A673 (cell line): ENCODE data around the gene SEMA5B. TPM values are rescaled to one million over a fixed set of nuclear protein-coding genes. Genes with fewer than 3 reads are reported as not detected.

Source experiments
- BruUV-seq: library from RNA; stranded (reverse); fragments of 400-500 nt; replicated peaks from 2 replicates; lab custom pipeline; 2021; lab: Mats Ljungman, UMichigan
- CTCF ChIA-PET: fragments of 300-600 bp; sonication (Branson Sonifier 250); formaldehyde crosslinking; loops from one replicate; lab custom pipeline; 2022; ENCODE audit warnings: antibody characterized with exemption; lab: Charles Lee
- POLR2A ChIA-PET: fragments of 300-600 bp; sonication (Branson Sonifier 250); formaldehyde crosslinking; loops from one replicate; lab custom pipeline; 2022; ENCODE audit warnings: antibody characterized with exemption; ENCODE audit not compliant: low non-redundant PET; lab: Charles Lee
- DNase-seq: peaks from one replicate; pipeline ENCODE4 v3.0.0-alpha.2; 2015; ENCODE audit warnings: low spot score
- H3K27ac ChIP-seq: fragments of 200-600 bp; sonication (generic); 2 replicates; pipeline ENCODE4 v1.5.1; 2016; ENCODE audit warnings: mixed run types, low read depth, mild to moderate bottlenecking, mixed read lengths, antibody characterized with exemption, low read length; ENCODE audit not compliant: poor library complexity, severe bottlenecking
- H3K27me3 ChIP-seq: fragments of 200-600 bp; sonication (generic); replicated peaks from 2 replicates; pipeline ENCODE4 v1.6.1; 2017; ENCODE audit warnings: mixed run types, low read depth, mild to moderate bottlenecking, mixed read lengths, antibody characterized with exemption, low read length; ENCODE audit not compliant: insufficient read depth, poor library complexity
- H3K36me3 ChIP-seq: fragments of 200-600 bp; sonication (generic); 2 replicates; pipeline ENCODE4 v1.6.1; 2016; ENCODE audit warnings: mixed run types, mild to moderate bottlenecking, mixed read lengths, antibody characterized with exemption, low read length; ENCODE audit not compliant: insufficient read depth, poor library complexity, severe bottlenecking
- H3K4me1 ChIP-seq: fragments of 200-600 bp; sonication (generic); 2 replicates; pipeline ENCODE4 v1.6.1; 2017; ENCODE audit warnings: mixed run types, mild to moderate bottlenecking, mixed read lengths, antibody characterized with exemption, low read length; ENCODE audit not compliant: insufficient read depth, poor library complexity, severe bottlenecking
- H3K4me3 ChIP-seq: fragments of 200-600 bp; sonication (generic); 2 replicates; pipeline ENCODE4 v1.5.1; 2016; ENCODE audit warnings: low read depth, mixed run types, mild to moderate bottlenecking, mixed read lengths, low read length; ENCODE audit not compliant: poor library complexity, severe bottlenecking
- H3K9me3 ChIP-seq: fragments of 200-600 bp; sonication (generic); 2 replicates; pipeline ENCODE4 v1.6.1; 2016; ENCODE audit warnings: mixed run types, low read depth, mild to moderate bottlenecking, mixed read lengths, antibody characterized with exemption, low read length; ENCODE audit not compliant: poor library complexity, severe bottlenecking
- CTCF ChIP-seq: fragments of 300-800, 200-600 bp; sonication (generic); conservative IDR thresholded peaks from 2 replicates; pipeline ENCODE4 v1.5.1; 2017; ENCODE audit warnings: low read depth, mild to moderate bottlenecking, antibody characterized with exemption, low read length, moderate library complexity, mixed read lengths
- EZH2 ChIP-seq: fragments of 200-600 bp; sonication (generic); IDR thresholded peaks from 2 replicates; pipeline ENCODE4 v1.6.1; 2017; ENCODE audit warnings: borderline replicate concordance, low read depth, mild to moderate bottlenecking, mixed read lengths, antibody characterized with exemption, low read length; ENCODE audit not compliant: poor library complexity, severe bottlenecking
- intact Hi-C: fragments of 100-400 bp; cut with micrococcal nuclease; formaldehyde crosslinking; loops from one replicate; pipeline ENCODE4 v1.10.0; 2022; ENCODE audit not compliant: unreplicated experiment
- total RNA-seq: library from RNA; stranded (reverse); gene quantifications from 2 replicates; pipeline ENCODE4 v1.2.3, GENCODE V29; 2021

Gene SEMA5B
- total RNA-seq, 1 experiment from 2014 or later, result 7.6 TPM

- CTCF ChIA-PET, result no interaction called here
- TF ChIP-seq EZH2 (no peak), CTCF (no peak)
- no peak overlapping the region for H3K27ac ChIP-seq
These were observed 98.1 kb downstream of the SEMA5B start for GRCh38 chr3:122929188-122930062.

GRCh38 chr3:122928396-122929187, 99.0 kb downstream of the SEMA5B start:
- intact Hi-C loops, result no loop called here
- no peaks in the 10 kb centered on the region for H3K9me3 ChIP-seq
- CTCF ChIA-PET, result no interaction called here
- H3K4me1 ChIP-seq, result no peaks in the 10 kb centered on the region
- no peak for DNase-seq
- POLR2A ChIA-PET, result no interaction called here
- no peak overlapping the region for H3K27ac ChIP-seq
- no peak overlapping the region for H3K4me3 ChIP-seq
- H3K27me3 ChIP-seq, result peaks cover 39% of the 10 kb centered on the region
- H3K36me3 ChIP-seq, result no peaks in the 10 kb centered on the region
- TF ChIP-seq CTCF (no peak), EZH2 (no peak)
- no TSS peak for BruUV-seq

More at GRCh38 chr3:122929188-122930062, 98.1 kb downstream of the SEMA5B start:
- Histone ChIP-seq H3K9me3 (no peaks in the 10 kb centered on the region), H3K4me1 (no peaks in the 10 kb centered on the region), H3K36me3 (no peaks in the 10 kb centered on the region), H3K27me3 (peaks cover 36% of the 10 kb centered on the region), H3K4me3 (no peak overlapping the region)
- intact Hi-C loops, result no loop called here
- no peak for DNase-seq
- BruUV-seq, result no TSS peak
- POLR2A ChIA-PET, result no interaction called here

GRCh38 chr3:122927726-122928125, 99.8 kb downstream of the SEMA5B start:
- Histone ChIP-seq H3K27ac (no peak overlapping the region), H3K4me1 (no peaks in the 10 kb centered on the region), H3K9me3 (no peaks in the 10 kb centered on the region), H3K4me3 (no peak overlapping the region), H3K27me3 (peaks cover 42% of the 10 kb centered on the region), H3K36me3 (no peaks in the 10 kb centered on the region)
- BruUV-seq, result no TSS peak
- intact Hi-C loops, result no loop called here
- CTCF ChIA-PET, result no interaction called here
- POLR2A ChIA-PET, result no interaction called here
- no peak for DNase-seq
- no peak for TF ChIP-seq CTCF
- no peak for TF ChIP-seq EZH2
